HepG2 (cell line): ENCODE results near the gene BEGAIN. TPM values are rescaled to one million over a fixed set of nuclear protein-coding genes. Genes with fewer than 3 reads are reported as not detected.

Source experiments
- ATAC-seq: fragments of 200-7000 bp; cut with Tn5 transposase; 3 replicates; pipeline ENCODE4 v1.9.1; 2020; ENCODE audit warnings: mild to moderate bottlenecking, moderate library complexity
- BruUV-seq: library from RNA; stranded (reverse); fragments of 400-500 nt; replicated peaks from 2 replicates; lab custom pipeline; 2021; lab: Mats Ljungman, UMichigan
- CTCF ChIA-PET: fragments of 300-600 bp; formaldehyde crosslinking; extraction: SDS; loops from one replicate; lab custom pipeline; 2021; ENCODE audit warnings: low total read pairs, inconsistent platforms, low intra/inter-chr PET ratio; lab: Yijun Ruan, JAX
- POLR2A ChIA-PET: fragments of 350-600 bp; sonication (Branson Sonifier 250); formaldehyde crosslinking; loops from one replicate; lab custom pipeline; 2020; ENCODE audit warnings: antibody characterized with exemption, inconsistent platforms; lab: Yijun Ruan, JAX
- DNase-seq: peaks from one replicate; pipeline ENCODE4 v3.0.0-alpha.2; 2015; ENCODE audit warnings: low spot score
- FAIRE-seq: peaks from 3 replicates; lab custom pipeline; 2011; peaks lifted over from hg19 to GRCh38; lab: Jason Lieb, UNC
- H2AFZ ChIP-seq: one replicate; pipeline ENCODE4 v1.6.1; 2011; ENCODE audit warnings: low read length, inconsistent platforms
- H3K27ac ChIP-seq: fragments of 300-600 bp; 3 replicates; pipeline ENCODE4 v1.8.0; 2011; ENCODE audit warnings: mixed run types, mild to moderate bottlenecking, mixed read lengths, low read length, inconsistent platforms; ENCODE audit not compliant: insufficient read depth; ENCODE audit errors: extremely low read length
- H3K27me3 ChIP-seq, 2 experiments: fragments of 200-600 bp in 1 of 2; 2 replicates in 1 of 2; 3 replicates in 1 of 2; pipeline versions ENCODE4 v1.6.0 to v1.8.0; 2011; ENCODE audit warnings: low read length in 2 of 2, mild to moderate bottlenecking in 2 of 2, moderate library complexity in 2 of 2, inconsistent platforms in 1 of 2; ENCODE audit not compliant: insufficient read depth in 2 of 2, control insufficient read depth in 1 of 2
- H3K36me3 ChIP-seq, 2 experiments: fragments of 200-600 bp in 1 of 2; replicated peaks in 1 of 2; 2 replicates in 1 of 2; 3 replicates in 1 of 2; pipeline versions ENCODE4 v1.5.1 to v1.8.0; 2011; ENCODE audit warnings: low read length in 2 of 2, inconsistent platforms in 1 of 2; ENCODE audit not compliant: insufficient read depth in 2 of 2, control insufficient read depth in 1 of 2
- H3K4me1 ChIP-seq: 2 replicates; pipeline ENCODE4 v1.5.1; 2012; ENCODE audit warnings: low read length, inconsistent platforms; ENCODE audit not compliant: insufficient read depth
- H3K4me2 ChIP-seq: 2 replicates; pipeline ENCODE4 v1.6.0; 2011; ENCODE audit warnings: low read depth, low read length, inconsistent platforms
- H3K4me3 ChIP-seq, 3 experiments: fragments of 200-600 bp in 1 of 3; sonication (generic), shearing (Covaris generic) in 1 of 3; replicated peaks in 1 of 3; 2 replicates each; pipeline ENCODE4 v1.5.1; 2011 to 2016; ENCODE audit warnings: low read length in 3 of 3, inconsistent platforms in 2 of 3, low read depth in 2 of 3, mild to moderate bottlenecking in 2 of 3, control low read depth in 1 of 3, mixed read lengths in 1 of 3; ENCODE audit not compliant: insufficient read depth in 1 of 3
- H3K79me2 ChIP-seq: one replicate; pipeline ENCODE4 v1.6.1; 2011; ENCODE audit warnings: low read length, inconsistent platforms; ENCODE audit not compliant: insufficient read depth
- H3K9ac ChIP-seq: 2 replicates; pipeline ENCODE4 v1.6.0; 2011; ENCODE audit warnings: mild to moderate bottlenecking, low read depth, low read length, inconsistent platforms; ENCODE audit not compliant: insufficient read depth
- H3K9me3 ChIP-seq: 2 replicates; pipeline ENCODE4 v1.5.1; 2012; ENCODE audit warnings: mild to moderate bottlenecking, low read length
- H4K20me1 ChIP-seq: 2 replicates; pipeline ENCODE4 v1.6.0; 2011; ENCODE audit warnings: inconsistent platforms, mild to moderate bottlenecking, low read length, moderate library complexity; ENCODE audit not compliant: insufficient read depth
- ARHGAP35 ChIP-seq: sonication (generic); formaldehyde crosslinking; IDR thresholded peaks from 2 replicates; pipeline ENCODE4 v1.9.0; 2022; ENCODE audit warnings: mild to moderate bottlenecking, inconsistent platforms, moderate library complexity, missing genetic modification reagents, borderline replicate concordance
- HNRNPK ChIP-seq: fragments of 200-400 bp; formaldehyde crosslinking; IDR thresholded peaks from 2 replicates; pipeline ENCODE4 v1.6.1; 2018; ENCODE audit warnings: low read length, low read depth, moderate library complexity, mild to moderate bottlenecking; ENCODE audit not compliant: poor library complexity, severe bottlenecking
- PCBP1 ChIP-seq: fragments of 200-400 bp; formaldehyde crosslinking; IDR thresholded peaks from 2 replicates; pipeline ENCODE4 v1.6.1; 2017; ENCODE audit warnings: mild to moderate bottlenecking, low read depth, low read length, borderline replicate concordance
- POLR2G ChIP-seq: fragments of 200-400 bp; formaldehyde crosslinking; IDR thresholded peaks from 2 replicates; pipeline ENCODE4 v1.6.1; 2018; ENCODE audit warnings: mild to moderate bottlenecking, low read depth, low read length, moderate library complexity
- RXRB ChIP-seq: IDR thresholded peaks from 2 replicates; pipeline ENCODE4 v1.6.1; 2016; ENCODE audit warnings: borderline replicate concordance, missing genetic modification reagents, missing compliant biosample characterization
- SNAPC4 ChIP-seq: sonication (generic); formaldehyde crosslinking; IDR thresholded peaks from 2 replicates; pipeline ENCODE4 v1.4.0; 2020; ENCODE audit warnings: mild to moderate bottlenecking, missing genetic modification reagents
- THAP8 ChIP-seq: sonication (generic); formaldehyde crosslinking; IDR thresholded peaks from 2 replicates; pipeline ENCODE4 v1.5.1; 2020; ENCODE audit warnings: missing genetic modification reagents, mild to moderate bottlenecking, borderline replicate concordance
- ZNF335 ChIP-seq: sonication (generic); formaldehyde crosslinking; IDR thresholded peaks from 2 replicates; pipeline ENCODE4 v1.4.0; 2020; ENCODE audit warnings: missing genetic modification reagents
- ZNF407 ChIP-seq: sonication (generic); formaldehyde crosslinking; IDR thresholded peaks from one replicate; pipeline ENCODE4 v1.5.1; 2020; ENCODE audit warnings: mild to moderate bottlenecking, missing genetic modification reagents; ENCODE audit errors: not compliant biosample characterization
- WGBS: methylation state at CpG from one replicate; pipeline ENCODE4 v1.1.6; 2017; ENCODE audit warnings: low lambda C conversion rate; 5-methylcytosine and 5-hydroxymethylcytosine counted together
- in situ Hi-C: cut with HindIII; loops from 2 replicates; pipeline ENCODE4 v1.10.0; 2017; ENCODE audit warnings: low pct_unique_long_range_greater_than_20kb; ENCODE audit not compliant: extremely low pct_ligation_motif_present
- intact Hi-C: fragments of 100-400 bp; cut with micrococcal nuclease; formaldehyde crosslinking; loops from one replicate; pipeline ENCODE4 v1.10.0; 2022; ENCODE audit not compliant: unreplicated experiment
- polyA plus RNA-seq, 8 experiments: library from polyadenylated mRNA; depleted of rRNA in 3 of 8; stranded (reverse) in 7 of 8; unstranded in 1 of 8; fragments of >200 nt; fragmentation: Illumina TruSeq in 4 of 8; extraction: Trizol in 4 of 8; gene quantifications; 2 replicates each; pipeline versions ENCODE4 v1.2.1 to v1.2.3, GENCODE V29; 2011 to 2016; ENCODE audit warnings: low read depth in 4 of 8, missing spikeins in 1 of 8, mixed read lengths in 1 of 8; ENCODE audit not compliant: insufficient read depth in 1 of 8
- total RNA-seq, 5 experiments: library from RNA; depleted of rRNA; stranded (reverse); fragments of >200 nt; fragmentation: Illumina TruSeq; extraction: Trizol; gene quantifications; 2 replicates each; pipeline ENCODE4 v1.2.3, GENCODE V29; 2016; ENCODE audit warnings: low read depth in 1 of 5

Gene BEGAIN
- total and polyA plus RNA-seq, 2 of the 13 experiments (the other 11 are each of a cell fraction or from before 2014, with no cell fraction given): not detected

- H3K36me3 ChIP-seq: no peaks in the 10 kb centered on the region
- POLR2A ChIA-PET: no interaction called here
- no peak overlapping the region for H3K9ac ChIP-seq
- no peak overlapping the region for H2AFZ ChIP-seq
- no peaks in the 10 kb centered on the region for H3K9me3 ChIP-seq
- in situ Hi-C loops: no loop called here
- DNase-seq (no peak), FAIRE-seq (no peak)
- no peak overlapping the region for H3K27ac ChIP-seq
- H3K4me3 ChIP-seq: no peak overlapping the region
- H3K4me1 ChIP-seq: no peaks in the 10 kb centered on the region
- WGBS: 12% methylated on average over 5 of the region's 11 CpGs
- H3K27me3 ChIP-seq: peaks cover 14 to 82% of the 10 kb centered on the region in 2 experiments
- intact Hi-C loops: no loop called here
- no peak overlapping the region for H3K4me2 ChIP-seq
- BruUV-seq: no TSS peak
- CTCF ChIA-PET: no interaction called here
- H3K79me2 ChIP-seq: no peaks in the 10 kb centered on the region
- no peaks in the 10 kb centered on the region for H4K20me1 ChIP-seq
- no peak for TF ChIP-seq PCBP1
- TF ChIP-seq RXRB: no peak
- TF ChIP-seq HNRNPK: no peak
- no peak for TF ChIP-seq ARHGAP35 (CRISPR knock-in tag)
- TF ChIP-seq ZNF335 (CRISPR knock-in tag): no peak
- TF ChIP-seq THAP8 (CRISPR knock-in tag): no peak
- no peak for TF ChIP-seq SNAPC4 (CRISPR knock-in tag)
- TF ChIP-seq POLR2G: no peak
- TF ChIP-seq ZNF407 (CRISPR knock-in tag): no peak
- TF ChIP-seq, all 625 proteins: peak for 0
- ATAC-seq: no peak
Measured at GRCh38 chr14:100575266-100575995, 11.8 kb downstream of the BEGAIN start.
